Mammary epithelial cell (primary cell): ENCODE data around the gene DOK5.

Source experiments
- CTCF ChIP-seq, 2 donors: IDR thresholded peaks in 1 of 2; conservative IDR thresholded peaks in 1 of 2; 2 replicates each; pipeline ENCODE4 v1.5.1; 2011 to 2012; ENCODE audit warnings: inconsistent platforms in 2 of 2, low read length in 2 of 2, mild to moderate bottlenecking in 2 of 2, control low read depth in 1 of 2, low read depth in 1 of 2; ENCODE audit not compliant: insufficient read depth in 1 of 2; ENCODE audit errors: extremely low read depth in 1 of 2
- EZH2 ChIP-seq: IDR thresholded peaks from 2 replicates; pipeline ENCODE4 v1.6.1; 2012; ENCODE audit warnings: low read length, inconsistent platforms, borderline replicate concordance

- TF ChIP-seq CTCF (conservative IDR thresholded peaks at IDR 0.05 in 1 of 2, IDR thresholded peaks at IDR 0.05 in 1 of 2; ENCODE audit: extremely low read depth in 1 of 2, insufficient read depth in 1 of 2, low read depth in 1 of 2, low read length in 2 of 2) (no peak), EZH2 (no peak)
These were observed 3.9 kb downstream of the DOK5 start for GRCh38 chr20:54479138-54479906.
